GM18907 (cell line): ENCODE results near the gene NRARP.
A peak's percentile ranks its signal among the peaks of the same experiment; 100 is the strongest.

Experiments
- ATAC-seq: cut with Tn5 transposase; IDR thresholded peaks from one replicate; pipeline ENCODE4 v1.9.1; 2021; ENCODE audit warnings: mild to moderate bottlenecking, moderate library complexity; ENCODE audit not compliant: unreplicated experiment

NRARP gene

DNA sequence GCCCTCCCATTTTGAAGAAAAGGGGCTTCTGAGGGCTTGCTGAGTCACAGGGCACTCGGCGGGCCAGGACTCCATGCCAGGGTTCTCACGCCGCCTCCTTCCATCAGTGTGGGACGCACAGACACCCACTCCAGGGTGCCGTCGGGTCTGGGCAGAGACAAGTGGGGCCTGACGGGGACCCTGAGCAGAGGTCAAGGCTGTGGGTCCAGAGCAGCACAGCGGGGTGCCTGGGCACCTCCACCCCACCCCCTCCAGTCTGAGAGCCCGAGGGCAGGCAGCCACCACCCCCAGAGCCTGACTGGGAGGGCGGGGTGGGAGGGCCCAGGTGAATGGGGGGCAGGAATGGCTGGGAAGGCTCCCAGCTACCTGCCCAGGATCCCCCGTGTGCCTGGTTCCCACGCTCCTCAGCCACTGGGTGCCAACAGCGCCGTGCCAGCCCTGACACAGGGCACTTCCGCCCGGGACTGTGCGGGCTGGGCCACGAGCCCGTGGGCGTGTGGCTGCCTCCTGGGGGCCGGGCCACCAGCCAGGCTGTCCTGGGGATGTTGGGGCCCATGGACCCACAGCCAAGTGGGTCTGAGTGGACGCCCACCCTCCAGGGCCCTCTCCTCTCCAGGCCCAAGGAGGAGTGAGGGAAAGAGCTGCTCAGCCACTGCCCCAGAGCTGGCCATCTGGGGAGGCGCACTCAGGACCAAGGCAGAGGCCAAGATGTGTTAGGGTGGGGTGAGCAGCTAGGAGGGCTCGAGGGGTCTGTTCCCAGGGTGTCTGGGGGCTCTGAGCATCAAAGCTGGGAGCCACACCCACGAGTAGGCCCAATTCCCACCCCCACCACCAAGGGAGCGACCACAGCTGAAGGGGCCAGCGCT lies 10.1 kb upstream of the NRARP start:
- ATAC-seq, result no peak

GRCh38 chr9:137311171-137311985 lies 9.3 kb upstream of the NRARP start:
- no peak for ATAC-seq

DNA sequence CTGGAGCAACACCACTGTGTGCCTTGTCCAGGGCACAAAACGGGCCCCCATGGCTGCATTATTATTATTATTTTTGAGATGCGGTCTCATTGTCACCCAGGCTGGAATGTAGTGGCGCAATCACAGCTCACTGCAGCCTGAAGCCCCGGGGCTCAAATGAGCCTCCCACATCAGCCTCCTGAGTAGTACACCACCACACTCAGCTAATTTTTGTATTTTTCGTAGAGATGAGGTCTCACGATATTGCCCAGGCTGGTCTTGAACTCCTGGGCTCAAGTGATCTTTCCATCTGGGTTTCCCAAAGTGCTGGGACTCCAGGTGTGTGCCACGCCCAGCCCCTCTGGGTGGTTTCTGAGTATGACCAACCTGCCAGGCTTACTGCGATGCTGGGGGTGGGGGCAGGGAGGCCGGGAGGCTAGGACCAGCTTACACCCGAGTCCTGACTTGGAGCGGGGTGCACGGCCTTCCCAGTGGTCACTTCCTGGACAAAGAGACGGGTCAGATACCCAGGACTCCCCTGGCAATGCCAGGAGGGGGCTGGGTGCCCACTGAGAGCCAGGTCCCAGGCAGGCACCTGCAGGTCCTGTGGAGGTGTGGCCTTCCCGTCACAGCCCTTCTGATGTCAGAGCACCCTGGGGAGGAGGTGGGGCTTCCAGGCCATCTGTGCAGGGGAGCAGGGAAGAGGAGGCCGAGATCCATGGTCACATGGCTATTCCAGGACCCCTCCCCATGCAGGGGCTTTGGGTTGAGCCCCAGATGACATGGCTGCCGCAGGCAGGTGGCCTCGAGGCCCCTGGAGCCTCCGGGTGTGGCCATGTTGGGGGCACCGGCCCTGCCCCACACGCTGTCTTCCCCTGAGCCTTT lies 8.3 kb upstream of the NRARP start:
- no peak for ATAC-seq

DNA sequence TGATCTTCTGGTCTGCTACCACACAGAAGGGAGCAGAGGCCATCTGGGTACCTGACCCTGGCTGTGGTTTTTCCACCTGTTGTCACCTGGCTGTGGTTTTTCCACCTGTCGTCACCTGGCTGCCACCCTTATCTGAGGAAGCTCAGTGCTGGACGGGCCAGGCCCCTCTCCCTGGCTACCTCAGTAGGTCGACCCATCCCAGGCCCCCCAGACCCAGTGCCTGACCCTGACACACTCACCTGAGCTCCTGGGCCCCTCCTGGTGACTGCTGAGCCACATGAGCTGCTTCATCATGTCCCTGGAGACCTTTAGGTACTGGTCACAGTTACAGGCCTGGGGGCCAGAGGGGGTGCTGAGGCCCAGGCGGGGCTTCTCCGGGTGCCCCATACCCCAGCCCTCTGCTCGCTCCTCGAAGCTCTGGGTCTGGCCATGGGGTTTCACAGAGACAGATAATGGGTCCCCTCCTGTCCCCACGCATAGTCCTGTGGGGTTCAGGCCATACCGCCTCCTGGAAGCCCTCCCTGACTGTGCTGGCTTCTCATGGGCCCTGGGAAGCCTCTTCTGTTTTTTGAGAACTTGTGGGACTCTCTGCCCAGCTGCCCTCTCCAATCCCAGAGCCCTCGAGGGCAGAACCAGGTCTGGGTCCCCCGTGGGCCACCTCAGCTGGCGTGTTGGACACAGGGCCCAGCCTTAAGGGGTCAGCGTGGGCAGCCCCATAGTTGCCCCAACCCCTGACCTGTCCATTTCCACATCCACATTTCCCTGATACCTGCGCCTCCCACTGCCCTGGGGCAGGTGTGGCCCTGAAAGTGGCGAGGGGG lies 7.5 kb upstream of the NRARP start:
- no peak for ATAC-seq

DNA sequence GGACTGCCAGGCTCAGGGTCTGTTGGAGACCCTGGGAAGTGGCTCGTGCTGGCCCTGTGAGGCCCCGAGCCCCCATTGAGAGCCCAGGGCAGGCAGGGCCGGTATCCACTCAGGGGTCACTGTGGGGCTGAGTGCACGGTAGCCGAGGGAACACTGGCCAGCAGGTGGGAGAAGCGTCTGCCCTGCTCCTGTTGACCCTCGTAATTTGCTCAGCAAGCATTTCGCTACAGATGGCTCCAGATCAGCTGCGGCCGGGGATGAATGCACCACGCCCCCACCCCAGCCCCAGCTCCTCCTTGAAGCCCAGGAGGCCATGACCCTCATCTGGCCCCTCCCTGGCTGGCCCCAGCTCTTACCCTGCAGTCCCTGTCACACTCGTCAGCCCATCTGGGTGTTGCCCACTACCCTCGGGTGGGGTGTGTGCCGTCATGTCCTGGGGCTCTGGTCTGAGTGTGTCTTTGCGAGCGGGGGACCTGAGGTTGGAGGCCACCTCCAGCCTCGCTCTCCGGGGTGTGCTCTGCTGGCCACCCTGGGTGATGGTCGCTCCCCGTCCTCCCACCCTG lies 6.1 kb upstream of the NRARP start:
- no peak for ATAC-seq

DNA sequence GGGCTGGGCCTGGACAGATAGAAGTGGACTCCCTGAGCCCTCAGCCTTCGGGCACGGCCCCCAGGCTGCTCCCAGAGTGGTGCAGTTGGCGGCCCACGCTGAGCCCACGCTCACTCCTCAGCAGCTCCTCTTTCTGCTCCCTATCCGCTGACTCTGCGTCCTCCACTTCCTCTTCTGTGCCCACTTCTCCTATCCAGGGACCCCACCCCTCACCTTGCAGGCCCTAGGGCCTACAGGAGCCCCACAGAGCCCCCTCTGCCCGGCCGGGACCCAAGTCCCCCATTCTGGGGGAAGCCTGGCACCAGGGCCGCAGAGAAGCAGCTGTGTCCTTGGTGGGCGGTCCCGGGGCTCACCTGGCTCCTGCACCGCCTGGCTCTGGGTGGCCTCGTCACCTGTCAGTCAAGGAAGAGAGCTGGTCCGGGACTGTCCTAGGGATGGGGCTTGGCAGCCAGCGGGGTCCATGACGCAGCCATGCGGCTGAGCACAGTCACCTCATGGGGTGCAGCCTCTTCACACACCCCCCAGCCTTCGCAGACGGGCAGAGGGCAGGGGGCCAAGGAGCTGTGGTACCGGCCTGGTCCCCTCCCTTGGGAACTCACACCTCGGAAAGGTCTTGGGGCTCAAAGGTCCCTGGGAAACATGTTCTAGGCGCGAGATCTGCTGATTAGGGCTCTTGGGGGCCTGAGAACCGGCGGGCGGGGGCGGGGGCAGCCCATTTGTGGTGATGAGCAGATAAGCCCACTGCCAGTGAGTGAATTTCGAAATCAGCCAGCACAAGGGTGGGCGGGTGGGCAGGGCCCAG lies 5.4 kb upstream of the NRARP start:
- ATAC-seq, result no peak

GRCh38 chr9:137306850-137307254 lies 4.8 kb upstream of the NRARP start:
- ATAC-seq, result no peak

GRCh38 chr9:137306066-137306849 lies 4.2 kb upstream of the NRARP start:
- no peak for ATAC-seq

DNA sequence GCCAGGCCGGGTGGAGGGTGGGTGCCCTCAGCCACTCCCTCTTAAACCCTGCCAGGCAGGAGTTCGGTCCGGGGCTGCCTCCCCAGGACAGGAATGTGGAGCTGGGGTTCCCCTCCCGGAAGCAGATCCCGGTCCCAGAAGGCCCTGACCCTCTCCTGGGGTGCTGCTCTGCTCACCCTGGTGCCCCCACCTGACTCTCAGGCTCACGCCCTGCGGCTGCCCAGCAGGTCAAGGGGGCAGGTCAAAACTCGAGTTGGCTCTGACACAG lies 3.7 kb upstream of the NRARP start:
- ATAC-seq, result no peak

DNA sequence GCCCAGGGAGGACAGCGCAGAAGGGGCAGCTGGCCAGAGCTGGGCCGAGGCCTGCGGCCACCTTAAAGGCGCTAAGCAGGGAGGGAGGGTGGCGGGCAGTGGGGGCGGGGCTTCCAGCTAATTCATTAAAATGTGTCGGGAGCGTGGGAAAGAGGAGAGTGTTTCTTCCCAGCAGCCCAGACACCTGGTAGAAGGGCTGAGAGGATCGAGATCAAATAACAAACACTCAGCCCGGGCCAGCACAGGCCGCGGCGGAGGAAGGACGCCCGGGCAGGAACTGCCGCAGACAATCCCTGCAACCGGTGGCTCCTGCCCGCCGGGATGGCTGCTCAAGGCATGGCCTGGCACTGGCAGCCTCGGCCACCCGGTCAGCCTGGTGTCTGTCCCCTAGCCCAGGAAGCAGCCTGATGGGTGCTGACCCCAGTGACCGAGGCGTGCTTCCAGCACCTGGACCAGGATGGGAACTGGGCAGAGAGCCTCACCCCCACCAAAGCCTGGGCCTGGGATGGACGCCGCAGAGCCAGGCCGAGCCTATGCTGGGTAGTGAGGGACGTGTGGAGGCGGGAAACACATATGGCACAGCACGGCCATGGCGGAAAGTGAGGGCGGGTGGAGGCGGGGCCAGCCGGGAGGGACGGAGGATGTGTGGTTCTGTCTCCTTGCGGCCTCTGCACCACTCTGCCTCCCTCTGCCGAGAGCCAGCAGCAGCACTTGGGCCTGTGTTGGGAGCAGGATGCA lies 3.2 kb upstream of the NRARP start:
- ATAC-seq, result no peak

GRCh38 chr9:137304383-137305059 lies 2.5 kb upstream of the NRARP start:
- no peak for ATAC-seq

GRCh38 chr9:137303893-137304382 lies 1.9 kb upstream of the NRARP start:
- no peak for ATAC-seq

DNA sequence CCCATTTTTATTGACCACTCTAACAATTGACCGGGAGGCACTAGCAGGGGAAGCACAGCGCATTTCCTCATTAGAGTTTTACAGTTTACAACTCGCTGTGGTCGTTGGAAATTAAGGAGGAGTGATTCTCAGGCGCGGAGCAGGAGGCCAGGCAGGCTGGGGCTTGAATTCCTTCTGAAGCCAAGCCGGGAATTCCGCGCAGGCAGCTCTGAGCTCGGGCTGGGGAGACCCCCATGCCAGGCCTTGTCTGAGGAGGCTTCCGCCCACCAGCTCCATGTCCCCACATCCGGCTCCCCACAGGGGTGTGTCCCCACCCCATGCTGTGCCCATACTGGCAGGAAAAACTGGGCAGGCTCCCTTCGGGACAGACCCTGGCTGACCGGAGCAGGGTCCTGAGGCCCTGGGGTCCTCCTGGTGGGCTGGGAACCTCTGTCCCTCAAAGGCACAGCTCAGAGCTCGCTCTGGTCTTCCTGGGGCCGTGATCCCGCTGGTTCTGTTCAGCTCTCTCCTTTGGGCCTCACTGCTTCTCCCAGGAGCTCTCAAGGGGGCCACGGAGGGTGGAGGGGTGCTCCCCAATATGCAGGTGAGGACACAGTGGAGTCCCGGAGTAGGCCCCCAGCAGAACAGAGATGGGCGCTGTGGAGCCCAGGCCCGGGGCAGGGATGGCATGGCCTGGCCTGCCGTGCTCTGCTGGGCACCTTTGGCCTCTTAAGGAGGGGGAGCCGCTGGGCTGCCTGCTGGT lies 1.3 kb upstream of the NRARP start:
- no peak for ATAC-seq

- ATAC-seq, result peak; percentile 60
These were observed 529 bp upstream of the NRARP start for GRCh38 chr9:137302449-137303150.

DNA sequence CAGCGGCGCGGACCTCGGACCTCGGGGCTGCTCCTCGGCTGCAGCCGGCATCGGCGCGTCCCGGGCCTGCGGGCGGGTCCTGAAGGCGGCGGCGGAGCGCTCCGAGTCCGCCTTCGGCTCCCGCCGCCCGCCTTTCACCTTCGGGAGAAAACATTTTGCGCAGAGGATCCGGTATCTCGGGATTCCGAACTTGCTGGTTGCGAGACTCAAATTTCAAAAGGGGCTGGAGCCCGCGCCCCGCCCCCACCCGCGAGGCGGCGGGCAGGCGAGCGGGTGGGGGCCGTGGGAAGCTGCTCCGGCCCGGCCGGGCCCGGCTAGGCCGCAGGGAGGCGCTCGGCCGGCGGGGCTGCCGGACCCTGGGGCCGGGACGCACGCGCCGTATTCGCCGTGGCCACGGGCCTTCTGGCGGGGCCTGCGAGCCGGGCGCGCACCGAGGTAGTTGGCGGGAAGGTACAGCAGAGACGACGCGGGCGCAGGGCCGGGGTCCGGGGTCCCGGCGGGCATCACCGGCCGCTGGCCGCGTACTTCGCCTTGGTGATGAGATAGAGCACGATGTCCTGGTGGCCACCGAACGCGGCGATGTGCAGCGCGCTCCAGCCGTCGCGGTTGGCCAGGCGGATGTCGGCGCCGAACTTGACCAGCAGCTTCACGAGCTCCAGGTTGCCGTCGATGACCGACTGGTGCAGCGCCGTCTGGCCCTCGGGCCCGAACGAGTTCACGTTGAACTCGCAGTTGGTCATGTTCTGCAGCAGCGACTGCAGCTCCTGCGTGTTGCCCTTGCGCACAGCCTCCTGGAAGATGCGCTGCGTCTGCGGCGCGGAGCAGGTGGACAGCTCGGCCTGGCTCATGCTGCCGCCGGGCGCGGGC lies 757 bp downstream of the NRARP start:
- ATAC-seq, result peak; percentile 5
